HL-60 (cell line): Measurements from ENCODE around the gene CABP7.

Experiments
- GABPA ChIP-seq: IDR thresholded peaks from 2 replicates; pipeline ENCODE4 v1.6.1; 2012; ENCODE audit warnings: low read depth
- POLR2AphosphoS5 ChIP-seq: IDR thresholded peaks from 2 replicates; pipeline ENCODE4 v1.6.1; 2012; ENCODE audit warnings: low read depth
- REST ChIP-seq: IDR thresholded peaks from 2 replicates; pipeline ENCODE4 v1.6.1; 2012; ENCODE audit warnings: low read depth; ENCODE audit not compliant: insufficient replicate concordance
- TF ChIP-seq, protein P1 (sequence below): IDR thresholded peaks from one replicate; pipeline ENCODE4 v1.5.1; 2011; ENCODE audit warnings: low read length, control low read depth, inconsistent platforms; ENCODE audit not compliant: insufficient read depth

DNA sequence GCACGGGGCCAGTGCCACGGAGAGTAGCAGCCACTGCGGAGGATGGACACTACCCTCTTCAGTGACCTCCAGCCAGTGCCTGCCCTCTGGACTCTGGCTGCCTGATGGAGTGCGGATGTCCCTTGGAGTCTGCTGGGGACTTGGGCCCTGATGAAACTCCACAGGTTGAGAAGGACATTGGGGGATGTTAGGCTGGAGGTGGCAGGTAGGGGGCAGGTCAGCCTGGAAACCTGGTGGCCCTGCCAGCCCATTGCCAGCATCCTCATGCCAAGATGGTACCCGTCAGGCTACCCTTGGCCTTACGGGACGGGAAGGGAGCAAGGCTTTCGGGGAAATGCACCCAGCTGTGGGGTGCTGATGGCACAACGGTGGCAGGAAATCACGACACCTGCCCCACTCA, 4.0 kb downstream of the CABP7 start:
- TF ChIP-seq, protein P1, sequence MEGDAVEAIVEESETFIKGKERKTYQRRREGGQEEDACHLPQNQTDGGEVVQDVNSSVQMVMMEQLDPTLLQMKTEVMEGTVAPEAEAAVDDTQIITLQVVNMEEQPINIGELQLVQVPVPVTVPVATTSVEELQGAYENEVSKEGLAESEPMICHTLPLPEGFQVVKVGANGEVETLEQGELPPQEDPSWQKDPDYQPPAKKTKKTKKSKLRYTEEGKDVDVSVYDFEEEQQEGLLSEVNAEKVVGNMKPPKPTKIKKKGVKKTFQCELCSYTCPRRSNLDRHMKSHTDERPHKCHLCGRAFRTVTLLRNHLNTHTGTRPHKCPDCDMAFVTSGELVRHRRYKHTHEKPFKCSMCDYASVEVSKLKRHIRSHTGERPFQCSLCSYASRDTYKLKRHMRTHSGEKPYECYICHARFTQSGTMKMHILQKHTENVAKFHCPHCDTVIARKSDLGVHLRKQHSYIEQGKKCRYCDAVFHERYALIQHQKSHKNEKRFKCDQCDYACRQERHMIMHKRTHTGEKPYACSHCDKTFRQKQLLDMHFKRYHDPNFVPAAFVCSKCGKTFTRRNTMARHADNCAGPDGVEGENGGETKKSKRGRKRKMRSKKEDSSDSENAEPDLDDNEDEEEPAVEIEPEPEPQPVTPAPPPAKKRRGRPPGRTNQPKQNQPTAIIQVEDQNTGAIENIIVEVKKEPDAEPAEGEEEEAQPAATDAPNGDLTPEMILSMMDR: no peak
- TF ChIP-seq POLR2AphosphoS5 (no peak), GABPA (no peak), REST (no peak)
